WTC11 (cell line): Measurements from ENCODE around the gene MRPL51. TPM values are rescaled to one million over a fixed set of nuclear protein-coding genes. Genes with fewer than 3 reads are reported as not detected.
A peak's percentile ranks its signal among the peaks of the same experiment; 100 is the strongest.

Source experiments
- ATAC-seq: fragments of 200-7000 bp; cut with Tn5 transposase; 2 replicates; pipeline ENCODE4 v1.10.0; 2021; ENCODE audit warnings: mild to moderate bottlenecking, moderate library complexity
- CTCF ChIA-PET: fragments of 300-600 bp; sonication (Branson Sonifier 250); formaldehyde crosslinking; loops from one replicate; lab custom pipeline; 2021; ENCODE audit warnings: antibody characterized with exemption; lab: Charles Lee
- POLR2A ChIA-PET: fragments of 350-600 bp; sonication (Branson Sonifier 250); formaldehyde crosslinking; loops from one replicate; lab custom pipeline; 2021; ENCODE audit warnings: antibody characterized with exemption; lab: Charles Lee
- DNase-seq: peaks from one replicate; pipeline ENCODE4 v3.0.0; 2021; ENCODE audit warnings: low spot score
- H3K27ac Mint-ChIP-seq: 2 replicates; pipeline ENCODE4 v1.8.0; 2021; ENCODE audit warnings: mixed read lengths
- H3K27me3 Mint-ChIP-seq: 2 replicates; pipeline ENCODE4 v1.8.0; 2021; ENCODE audit warnings: low read depth, mild to moderate bottlenecking, moderate library complexity, mixed read lengths
- H3K36me3 Mint-ChIP-seq: 2 replicates; pipeline ENCODE4 v1.8.0; 2021; ENCODE audit warnings: mixed read lengths
- H3K4me1 Mint-ChIP-seq: 2 replicates; pipeline ENCODE4 v1.8.0; 2022; ENCODE audit warnings: mixed read lengths
- H3K4me3 Mint-ChIP-seq: 2 replicates; pipeline ENCODE4 v1.8.0; 2021; ENCODE audit warnings: mild to moderate bottlenecking, moderate library complexity, mixed read lengths
- H3K9me3 Mint-ChIP-seq: 2 replicates; pipeline ENCODE4 v1.8.0; 2021; ENCODE audit warnings: mixed read lengths
- ATF3 ChIP-seq: sonication (generic); formaldehyde crosslinking; conservative IDR thresholded peaks from 2 replicates; pipeline ENCODE4 v1.8.1; 2022; ENCODE audit warnings: mild to moderate bottlenecking, missing genetic modification reagents
- CREM ChIP-seq: sonication (generic); formaldehyde crosslinking; IDR thresholded peaks from 2 replicates; pipeline ENCODE4 v1.8.1; 2022; ENCODE audit warnings: mild to moderate bottlenecking, missing genetic modification reagents, moderate library complexity
- ELF4 ChIP-seq: sonication (generic); formaldehyde crosslinking; IDR thresholded peaks from 2 replicates; pipeline ENCODE4 v1.8.1; 2022; ENCODE audit warnings: low read depth, mild to moderate bottlenecking, moderate library complexity, missing genetic modification reagents
- EMX1 ChIP-seq: fragments of 250-450 bp; sonication (Bioruptor Pico); IDR thresholded peaks from 2 replicates; pipeline ENCODE4 v1.8.0; 2021; ENCODE audit warnings: mild to moderate bottlenecking
- ERG ChIP-seq: fragments of 250-450 bp; sonication (Bioruptor Pico); IDR thresholded peaks from 2 replicates; pipeline ENCODE4 v1.8.0; 2021; ENCODE audit warnings: mild to moderate bottlenecking
- FOXP1 ChIP-seq: sonication (generic); formaldehyde crosslinking; IDR thresholded peaks from 2 replicates; pipeline ENCODE4 v1.8.0; 2022; ENCODE audit warnings: missing genetic modification reagents, mild to moderate bottlenecking, moderate library complexity, borderline replicate concordance
- HMGA2 ChIP-seq: fragments of 250-450 bp; sonication (Bioruptor Pico); IDR thresholded peaks from 2 replicates; pipeline ENCODE4 v1.4.0; 2021; ENCODE audit warnings: mild to moderate bottlenecking, moderate library complexity
- JAZF1 ChIP-seq: fragments of 250-450 bp; sonication (Bioruptor Pico); IDR thresholded peaks from 2 replicates; pipeline ENCODE4 v1.9.0; 2021; ENCODE audit warnings: moderate library complexity, mild to moderate bottlenecking, inconsistent platforms
- JUN ChIP-seq: sonication (generic); formaldehyde crosslinking; IDR thresholded peaks from 2 replicates; pipeline ENCODE4 v1.8.0; 2023; ENCODE audit warnings: mild to moderate bottlenecking, missing genetic modification reagents
- PRDM15 ChIP-seq: sonication (generic); formaldehyde crosslinking; IDR thresholded peaks from 2 replicates; pipeline ENCODE4 v1.8.0; 2022; ENCODE audit warnings: missing genetic modification reagents
- TCF7 ChIP-seq: sonication (generic); formaldehyde crosslinking; IDR thresholded peaks from 2 replicates; pipeline ENCODE4 v1.8.0; 2022; ENCODE audit warnings: mild to moderate bottlenecking, low read depth, missing genetic modification reagents, moderate library complexity
- TEAD1 ChIP-seq: sonication (generic); formaldehyde crosslinking; IDR thresholded peaks from 2 replicates; pipeline ENCODE4 v1.8.0; 2022; ENCODE audit warnings: mild to moderate bottlenecking, missing genetic modification reagents
- USF2 ChIP-seq: sonication (generic); formaldehyde crosslinking; IDR thresholded peaks from 2 replicates; pipeline ENCODE4 v1.8.1; 2023; ENCODE audit warnings: mild to moderate bottlenecking, missing genetic modification reagents, moderate library complexity
- ZMAT4 ChIP-seq: fragments of 250-450 bp; sonication (Bioruptor Pico); IDR thresholded peaks from 2 replicates; pipeline ENCODE4 v1.9.0; 2021; ENCODE audit warnings: mild to moderate bottlenecking
- ZNF138 ChIP-seq: sonication (generic); formaldehyde crosslinking; conservative IDR thresholded peaks from 2 replicates; pipeline ENCODE4 v1.8.1; 2022; ENCODE audit warnings: mild to moderate bottlenecking, moderate library complexity, missing genetic modification reagents
- ZNF317 ChIP-seq: sonication (generic); formaldehyde crosslinking; IDR thresholded peaks from 2 replicates; pipeline ENCODE4 v1.8.1; 2023; ENCODE audit warnings: low read depth, mild to moderate bottlenecking, moderate library complexity, missing genetic modification reagents, borderline replicate concordance
- ZNF416 ChIP-seq: fragments of 250-450 bp; sonication (Bioruptor Pico); IDR thresholded peaks from 2 replicates; pipeline ENCODE4 v1.9.0; 2021; ENCODE audit warnings: mild to moderate bottlenecking, inconsistent platforms
- ZNF425 ChIP-seq: fragments of 250-450 bp; sonication (Bioruptor Pico); conservative IDR thresholded peaks from 2 replicates; pipeline ENCODE4 v1.9.0; 2021; ENCODE audit warnings: mild to moderate bottlenecking
- total RNA-seq: library from RNA; stranded (reverse); gene quantifications from 3 replicates; pipeline ENCODE4 v1.2.3, GENCODE V29; 2021

Gene MRPL51
- total RNA-seq, 1 experiment from 2014 or later, result 290 TPM

- ChIA-PET CTCF (interaction anchor here (0.6 to 7.1 kb wide), 50 partner anchors 8 to 336 kb away, joined by 3 to 195 read pairs (median 4); partner anchors contain the start of genes CDCA3, COPS7A, IFFO1 and LAG3), POLR2A (interaction anchor here (0.6 to 1.9 kb wide), 6 partner anchors 17 to 67 kb away, joined by 3 to 5 read pairs (median 4); partner anchors contain the start of genes NOP2 and VAMP1)
- H3K4me1 Mint-ChIP-seq, result peaks cover 53% of the 10 kb centered on the region
- peaks cover 41% of the 10 kb centered on the region for H3K36me3 Mint-ChIP-seq
- DNase-seq (no peak), ATAC-seq (no peak)
- H3K27me3 Mint-ChIP-seq, result no peaks in the 10 kb centered on the region
- TF ChIP-seq JAZF1 (CRISPR knock-in tag), result no peak
- TF ChIP-seq PRDM15, result no peak
- TF ChIP-seq ZNF425 (CRISPR knock-in tag), result no peak
- no peak for TF ChIP-seq USF2 (CRISPR knock-in tag)
- no peak for TF ChIP-seq ZNF317 (CRISPR knock-in tag)
- TF ChIP-seq FOXP1 (CRISPR knock-in tag), result no peak
- TF ChIP-seq ZMAT4 (CRISPR knock-in tag), result no peak
- TF ChIP-seq ATF3 (CRISPR knock-in tag), result no peak
- no peaks in the 10 kb centered on the region for H3K9me3 Mint-ChIP-seq
- H3K27ac Mint-ChIP-seq, result peak overlapping the region; percentile 97
- H3K4me3 Mint-ChIP-seq, result peak overlapping the region; percentile 87
These were observed 44.0 kb upstream of the MRPL51 start for GRCh38 chr12:6536894-6537579.

GRCh38 chr12:6535960-6536847 lies 43.1 kb upstream of the MRPL51 start:
- Mint-ChIP-seq H3K4me1 (peaks cover 54% of the 10 kb centered on the region), H3K36me3 (peaks cover 45% of the 10 kb centered on the region), H3K4me3 (peak overlapping the region; percentile 87), H3K27me3 (no peaks in the 10 kb centered on the region), H3K9me3 (no peaks in the 10 kb centered on the region), H3K27ac (peak overlapping the region; percentile 97)
- ChIA-PET CTCF (interaction anchor here (1.7 to 7.1 kb wide), 3 partner anchors 18 to 112 kb away, joined by 5 to 195 read pairs (median 19); partner anchors contain the start of genes IFFO1 and TAPBPL), POLR2A (interaction anchor here (0.6 to 1.9 kb wide), 5 partner anchors 18 to 230 kb away, joined by 3 to 5 read pairs (median 3); partner anchors contain the start of genes NOP2, PTMS and VAMP1)
- DNase-seq (no peak), ATAC-seq (no peak)
- no peak for TF ChIP-seq CREM
- TF ChIP-seq TCF7, result no peak
- 0 out of 2 replicates have a peak, but pooled peaks have one; percentile 64 for TF ChIP-seq ZNF416
- 0 out of 2 replicates have a peak, but pooled peaks have one; percentile 46 for TF ChIP-seq ERG
- no peak for TF ChIP-seq ZNF138 (CRISPR knock-in tag)
- TF ChIP-seq EMX1 (CRISPR knock-in tag), result no peak
- TF ChIP-seq HMGA2 (CRISPR knock-in tag), result no peak
- 0 out of 2 replicates have a peak, but pooled peaks have one; percentile 56 for TF ChIP-seq JUN (CRISPR knock-in tag)
- no peak for TF ChIP-seq TEAD1 (CRISPR knock-in tag)
- no peak for TF ChIP-seq ELF4 (CRISPR knock-in tag)
